HG03097 (cell line): ENCODE measurements around the gene RASSF8.
"Not testable (repeated sequence)": the region's sequence is repeated elsewhere in the genome, so short reads cannot be mapped to it uniquely, and the experiment has no call there.

Source experiments
- ATAC-seq: cut with Tn5 transposase; IDR thresholded peaks from one replicate; pipeline ENCODE4 v1.9.1; 2021; ENCODE audit not compliant: unreplicated experiment, low FRiP score

Gene RASSF8

DNA sequence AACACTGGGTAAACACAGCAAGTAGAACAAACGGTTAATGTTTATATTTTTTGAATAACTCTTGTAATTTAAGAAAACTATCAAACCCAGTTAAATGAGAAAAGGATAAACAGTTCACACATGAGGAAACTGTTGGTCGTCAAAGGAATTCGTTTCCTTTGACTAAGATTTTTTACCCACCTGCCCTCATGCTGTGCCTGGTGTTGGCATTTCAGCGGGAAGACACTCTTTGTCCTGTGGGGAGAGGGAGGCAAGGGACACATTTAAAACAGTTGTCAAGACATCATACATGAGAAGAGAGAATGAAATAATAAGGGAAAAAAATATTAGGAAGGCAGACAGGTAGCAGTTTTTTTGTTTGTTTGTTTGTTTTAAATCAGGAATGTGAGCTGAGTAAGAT, 95.9 kb downstream of the RASSF8 start:
- no peak for ATAC-seq

- ATAC-seq, result no peak
These were observed 96.6 kb downstream of the RASSF8 start for GRCh38 chr12:26055087-26055486.

DNA sequence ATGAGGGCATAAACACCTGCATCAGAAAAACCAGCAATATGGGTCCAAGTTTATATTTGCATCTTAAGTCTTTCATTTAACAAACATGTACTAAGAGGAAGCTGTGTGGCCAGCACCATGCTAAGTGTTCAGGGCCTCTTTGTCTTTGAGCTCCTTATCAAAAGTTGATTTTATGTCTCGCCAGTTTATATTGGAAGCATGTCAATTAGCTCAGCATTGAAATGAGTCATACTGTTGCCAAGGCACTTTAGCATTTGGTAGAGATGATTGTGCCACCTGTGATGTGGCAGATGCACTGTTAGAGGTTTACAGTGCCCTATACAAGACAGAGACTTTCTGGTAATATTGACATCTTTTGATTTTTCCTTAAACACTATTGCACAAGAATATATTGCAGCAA, 97.9 kb downstream of the RASSF8 start:
- no peak for ATAC-seq

- ATAC-seq, result not testable (repeated sequence)
These were observed 98.8 kb downstream of the RASSF8 start for GRCh38 chr12:26057271-26057670.

DNA sequence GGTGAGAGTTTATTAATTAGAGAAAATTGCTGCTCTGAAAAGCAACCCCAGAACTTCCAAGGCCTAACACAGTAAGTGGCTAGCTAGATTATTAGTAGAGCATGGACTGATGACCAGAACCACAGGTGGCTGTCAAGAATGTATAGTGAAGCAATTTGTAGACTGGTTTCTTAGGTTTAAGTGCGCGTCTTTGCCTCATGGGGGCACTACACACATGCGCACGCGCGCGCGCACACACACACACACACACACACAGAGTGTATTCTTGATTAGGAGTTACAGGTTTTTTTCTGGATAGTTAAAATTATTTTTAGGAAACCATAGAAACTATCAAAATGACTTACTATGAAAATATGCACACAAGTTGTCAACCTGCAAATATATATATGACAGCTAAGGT, 99.8 kb downstream of the RASSF8 start:
- ATAC-seq, result no peak

DNA sequence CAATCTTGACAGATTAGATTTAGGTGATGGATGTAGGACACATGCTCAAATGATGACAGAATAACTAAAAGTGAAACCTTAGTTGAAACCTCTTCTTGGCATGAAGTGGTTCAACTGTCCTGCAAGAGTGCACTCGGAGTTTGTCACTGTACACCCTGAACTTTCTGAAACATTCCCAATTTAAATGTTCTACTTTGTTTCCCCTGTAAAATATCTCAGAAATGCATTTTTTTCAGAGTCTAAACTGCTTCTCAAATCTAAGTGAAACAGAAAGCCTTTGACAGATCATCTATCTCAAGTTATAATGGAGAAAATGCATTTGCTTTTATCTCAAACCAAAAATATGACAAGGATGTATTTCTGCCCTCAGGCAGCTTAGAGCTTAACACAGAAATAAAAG, 100.3 kb downstream of the RASSF8 start:
- no peak for ATAC-seq

DNA sequence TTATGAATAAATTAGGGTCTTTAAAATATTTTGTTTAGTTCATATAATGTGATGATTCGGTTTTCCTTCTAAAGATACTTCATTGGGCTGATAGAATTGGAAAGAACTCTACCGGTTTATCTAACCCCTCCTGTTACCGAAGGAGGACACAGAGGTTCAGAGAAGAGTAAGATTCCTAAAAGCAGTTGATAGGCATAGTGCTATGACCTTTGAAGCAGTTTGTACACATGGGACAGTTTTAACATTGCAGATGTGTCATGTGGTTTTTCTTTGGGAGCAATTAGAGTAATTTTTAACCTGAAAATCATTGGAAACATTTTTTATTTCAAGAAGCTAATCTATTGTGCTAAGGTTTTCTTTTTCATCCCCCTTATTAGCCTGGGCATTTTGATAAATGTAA, 103.5 kb downstream of the RASSF8 start:
- ATAC-seq, result no peak

DNA sequence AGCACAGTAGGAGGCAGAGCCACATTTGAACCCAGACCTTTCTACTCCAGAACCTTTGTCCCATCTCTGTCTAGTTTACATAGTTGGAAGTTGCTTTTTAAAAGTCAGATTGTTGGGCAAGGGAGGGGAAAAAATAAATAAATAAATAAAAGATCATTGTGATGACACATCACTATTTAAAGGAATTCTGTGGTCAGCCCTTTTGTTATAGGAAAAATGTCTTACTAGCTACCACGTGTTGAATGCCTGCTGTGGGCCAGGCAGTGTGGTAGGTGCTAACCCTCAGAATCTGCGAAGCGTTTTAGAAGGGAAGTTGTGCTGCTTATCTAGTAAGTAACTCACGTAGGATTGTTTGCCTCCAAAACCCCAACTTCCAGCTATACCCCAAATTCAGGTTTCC, 104.1 kb downstream of the RASSF8 start:
- ATAC-seq, result no peak

- no peak for ATAC-seq
These were observed 107.0 kb downstream of the RASSF8 start for GRCh38 chr12:26065451-26065850.

DNA sequence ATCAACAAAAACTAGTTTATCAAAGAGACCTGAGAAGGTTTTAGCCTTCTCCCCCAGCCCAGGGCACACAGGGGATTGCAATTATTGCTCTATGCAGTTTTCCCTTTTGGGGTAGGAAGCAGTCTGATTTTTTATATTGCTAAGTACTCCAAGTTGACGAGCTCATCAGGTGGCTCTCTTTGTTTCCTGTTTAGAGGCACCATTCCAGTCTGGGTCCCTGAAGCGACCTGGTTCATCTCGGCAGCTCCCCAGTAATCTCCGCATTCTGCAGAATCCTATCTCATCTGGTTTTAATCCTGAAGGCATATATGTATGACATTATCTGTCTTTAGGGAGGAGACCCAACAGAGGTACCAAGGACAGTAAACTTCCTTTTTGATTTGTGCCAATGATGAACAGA, 110.0 kb downstream of the RASSF8 start:
- no peak for ATAC-seq

DNA sequence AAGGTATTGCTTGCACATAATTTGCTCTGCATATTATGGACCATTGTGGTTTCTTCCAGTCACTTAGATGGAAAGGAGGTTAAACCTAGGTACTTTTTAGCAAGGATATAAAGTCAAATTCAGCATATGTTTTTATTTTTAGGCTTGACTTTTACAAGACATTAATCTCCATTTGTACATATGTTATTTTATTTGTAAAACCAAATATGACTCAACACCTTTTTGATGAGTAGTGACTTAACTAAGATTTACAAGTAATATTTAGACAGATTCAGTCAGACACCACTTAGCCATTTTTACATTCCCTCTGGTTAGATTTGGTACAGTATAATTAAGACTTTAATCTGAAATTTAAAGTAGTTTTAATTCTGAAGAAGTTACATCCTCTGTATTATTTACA, 111.3 kb downstream of the RASSF8 start:
- ATAC-seq, result no peak

DNA sequence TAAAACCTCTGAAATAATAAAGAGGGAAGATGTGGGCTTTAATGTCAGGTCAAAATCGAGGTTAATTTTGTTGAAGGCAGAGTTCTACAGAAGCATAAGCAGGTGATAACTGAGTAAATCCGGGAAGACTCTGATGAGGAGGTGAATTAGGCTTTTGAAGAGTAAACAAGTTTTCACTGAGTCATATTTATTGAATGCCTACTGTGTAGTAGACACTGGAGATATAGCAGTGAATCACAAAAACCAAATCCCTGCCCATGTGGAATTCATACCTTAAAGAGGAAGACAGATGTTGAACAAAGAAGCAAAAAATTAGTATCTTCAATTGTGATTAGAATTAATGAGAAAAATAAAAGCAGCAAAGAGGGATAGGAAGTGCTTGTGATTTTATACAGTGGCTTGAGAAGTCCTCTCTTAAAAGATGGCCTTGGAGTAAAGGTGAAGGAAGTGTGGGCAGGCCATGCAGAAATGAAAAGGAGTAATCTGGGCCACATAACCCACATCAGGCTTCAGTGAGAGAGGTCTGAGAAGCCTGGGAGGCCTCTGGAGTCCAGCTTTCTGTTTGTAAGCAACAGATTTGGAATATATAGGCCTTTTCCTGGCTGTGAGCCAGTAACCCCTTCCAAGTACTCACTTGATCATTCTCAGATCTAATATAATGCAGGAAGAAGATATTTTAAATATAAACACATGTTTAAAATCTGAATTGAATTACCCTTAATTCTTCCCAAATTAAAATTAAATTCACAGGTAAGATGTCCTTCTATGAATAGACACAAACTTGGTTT, 119.6 kb downstream of the RASSF8 start:
- no peak for ATAC-seq

DNA sequence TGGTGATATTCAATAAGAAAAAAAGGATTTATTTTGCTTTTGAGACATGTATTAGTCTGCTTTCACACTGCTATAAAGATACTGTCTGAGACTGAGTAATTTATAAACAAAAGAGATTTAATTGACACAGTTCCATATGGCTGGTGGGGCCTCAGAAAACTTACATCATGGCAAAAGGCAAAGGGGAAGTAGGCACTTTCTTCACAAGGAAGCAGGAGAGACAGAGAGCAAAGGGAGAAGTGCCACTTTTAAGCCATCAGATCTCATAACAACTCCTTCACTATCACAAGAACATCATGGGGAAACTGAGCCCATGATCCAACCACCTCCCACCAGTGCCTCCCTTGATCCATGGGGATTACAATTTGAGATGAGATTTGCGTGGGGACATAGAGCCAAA, 122.4 kb downstream of the RASSF8 start:
- no peak for ATAC-seq

GRCh38 chr12:26086936-26087335, 128.5 kb downstream of the RASSF8 start:
- ATAC-seq, result no peak

GRCh38 chr12:26088998-26089397, 130.5 kb downstream of the RASSF8 start:
- no peak for ATAC-seq

- no peak for ATAC-seq
These were observed 132.5 kb downstream of the RASSF8 start for GRCh38 chr12:26090836-26091510.

DNA sequence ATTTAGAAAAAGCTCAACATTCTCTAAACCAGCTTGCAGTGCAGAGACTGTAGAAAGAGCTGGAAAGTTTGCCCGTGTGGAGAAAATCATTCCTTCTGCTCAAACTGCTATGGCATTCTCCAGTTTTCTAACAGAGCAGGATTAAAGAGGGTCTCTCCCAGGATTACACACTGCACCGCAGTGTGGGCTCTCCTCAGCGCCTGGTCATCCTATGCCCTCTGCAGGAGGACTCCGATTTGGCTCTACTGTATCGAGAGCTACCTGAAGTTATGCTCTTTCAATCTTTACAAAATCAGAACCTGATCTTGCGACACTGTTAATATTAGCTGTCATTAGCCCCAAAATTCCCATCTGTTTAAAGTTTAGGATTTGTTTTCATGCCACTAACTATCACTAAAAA, 133.3 kb downstream of the RASSF8 start:
- no peak for ATAC-seq

DNA sequence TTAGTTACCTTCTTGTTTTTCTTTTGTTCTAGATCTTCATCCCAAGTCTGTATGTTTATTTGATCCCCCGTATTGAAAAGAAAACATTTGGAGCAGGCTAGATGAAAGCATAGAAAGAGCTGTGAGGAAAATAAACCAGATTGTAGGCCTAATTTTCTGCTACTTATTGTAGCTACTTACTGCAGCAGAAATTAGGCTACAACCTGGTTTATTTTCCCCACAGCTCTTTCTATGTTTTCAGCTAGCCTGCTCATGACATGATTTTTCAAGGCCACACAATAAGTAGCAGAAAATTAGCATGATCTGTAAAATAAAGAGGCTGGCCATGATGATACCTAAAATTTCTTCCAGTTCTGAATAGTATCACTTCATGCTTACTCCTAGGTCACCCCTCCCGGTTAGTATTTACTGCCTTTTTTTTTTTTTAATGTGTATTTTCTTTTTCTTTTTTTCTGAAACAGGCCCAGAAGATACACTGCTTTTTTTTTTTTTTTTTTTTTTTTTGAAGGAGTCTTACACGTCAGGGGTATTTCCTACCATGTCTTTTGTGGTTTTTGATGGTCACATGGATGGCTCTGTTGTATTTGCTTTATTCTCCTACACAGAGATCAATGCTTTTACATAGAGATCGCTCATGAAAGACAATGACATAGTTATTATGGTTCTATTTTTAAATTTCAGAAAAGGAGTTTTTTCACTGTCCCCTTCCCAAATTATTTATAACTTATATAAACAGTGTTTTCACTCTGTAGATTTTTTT, 134.0 kb downstream of the RASSF8 start:
- no peak for ATAC-seq

DNA sequence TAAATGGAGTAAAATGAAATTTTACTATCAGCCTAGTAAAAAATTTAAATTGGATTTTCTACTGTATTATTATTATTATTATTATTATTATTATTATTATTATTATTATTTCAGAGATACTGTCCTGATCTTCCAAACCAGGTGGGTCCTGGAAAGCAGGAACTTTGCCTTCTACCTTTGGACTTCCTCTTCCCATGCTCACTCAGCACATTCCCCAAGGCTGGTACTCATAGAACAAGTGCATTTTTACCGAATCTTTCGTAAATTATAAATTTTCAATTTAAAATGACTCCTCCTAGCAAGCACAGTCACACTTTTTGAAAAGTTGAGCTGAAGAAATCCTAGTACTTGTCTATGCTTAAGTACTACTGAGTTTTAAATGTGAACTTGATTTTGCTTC, 136.7 kb downstream of the RASSF8 start:
- no peak for ATAC-seq

- no peak for ATAC-seq
These were observed 137.6 kb downstream of the RASSF8 start for GRCh38 chr12:26096036-26096435.

GRCh38 chr12:26097046-26097878, 138.8 kb downstream of the RASSF8 start:
- ATAC-seq, result peak; percentile 70
